HG03175 (cell line): ENCODE data around the gene HUS1.
"Not testable (repeated sequence)": the region's sequence is repeated elsewhere in the genome, so short reads cannot be mapped to it uniquely, and the experiment has no call there.

Experiments
- ATAC-seq: cut with Tn5 transposase; IDR thresholded peaks from one replicate; pipeline ENCODE4 v1.9.1; 2021; ENCODE audit warnings: mild to moderate bottlenecking, moderate library complexity; ENCODE audit not compliant: unreplicated experiment

The HUS1 gene

GRCh38 chr7:47931005-47932004, 48.1 kb downstream of the HUS1 start:
- ATAC-seq, result no peak

- no peak for ATAC-seq
Observed at GRCh38 chr7:47924266-47924665, 55.1 kb downstream of the HUS1 start.

- not testable (repeated sequence) for ATAC-seq
Observed at GRCh38 chr7:47923081-47923875, 56.1 kb downstream of the HUS1 start.

- ATAC-seq, result not testable (repeated sequence)
Observed at GRCh38 chr7:47916514-47916913, 62.9 kb downstream of the HUS1 start.

- ATAC-seq, result no peak
Observed at GRCh38 chr7:47915616-47915976, 63.8 kb downstream of the HUS1 start.

GRCh38 chr7:47914717-47915615, 64.4 kb downstream of the HUS1 start:
- ATAC-seq, result no peak
